ENCODE data around the gene MPL.

Gene MPL

GRCh38 chr1:43315963-43316737 lies 21.5 kb upstream of the MPL start:
- TF ChIP-seq CTCF (IDR thresholded peaks at IDR 0.05; ENCODE audit: extremely low read depth, insufficient read depth, missing control alignments): no peak
- DNase-seq (ENCODE audit: low spot score): no peak
- in situ Hi-C loops (cut with MboI; ENCODE audit: low pct_unique_long_range_greater_than_20kb, low sequenced_read_pairs, unreplicated experiment): no loop called here

- no peak for TF ChIP-seq CTCF (IDR thresholded peaks at IDR 0.05; ENCODE audit: extremely low read depth, insufficient read depth, missing control alignments)
- in situ Hi-C loops (cut with MboI; ENCODE audit: low pct_unique_long_range_greater_than_20kb, low sequenced_read_pairs, unreplicated experiment): no loop called here
- DNase-seq (ENCODE audit: low spot score): no peak
Observed at GRCh38 chr1:43316738-43317520, 20.7 kb upstream of the MPL start.

- no peak for DNase-seq (ENCODE audit: low spot score)
- in situ Hi-C loops (cut with MboI; ENCODE audit: low pct_unique_long_range_greater_than_20kb, low sequenced_read_pairs, unreplicated experiment): no loop called here
- no peak for TF ChIP-seq CTCF (IDR thresholded peaks at IDR 0.05; ENCODE audit: extremely low read depth, insufficient read depth, missing control alignments)
Observed at GRCh38 chr1:43317817-43318471, 19.7 kb upstream of the MPL start.

GRCh38 chr1:43318831-43319230 lies 18.8 kb upstream of the MPL start:
- TF ChIP-seq CTCF (IDR thresholded peaks at IDR 0.05; ENCODE audit: extremely low read depth, insufficient read depth, missing control alignments): no peak
- in situ Hi-C loops (cut with MboI; ENCODE audit: low pct_unique_long_range_greater_than_20kb, low sequenced_read_pairs, unreplicated experiment): no loop called here
- DNase-seq (ENCODE audit: low spot score): no peak

GRCh38 chr1:43319288-43319687 lies 18.3 kb upstream of the MPL start:
- in situ Hi-C loops (cut with MboI; ENCODE audit: low pct_unique_long_range_greater_than_20kb, low sequenced_read_pairs, unreplicated experiment): no loop called here
- no peak for TF ChIP-seq CTCF (IDR thresholded peaks at IDR 0.05; ENCODE audit: extremely low read depth, insufficient read depth, missing control alignments)
- no peak for DNase-seq (ENCODE audit: low spot score)

GRCh38 chr1:43319766-43320165 lies 17.9 kb upstream of the MPL start:
- TF ChIP-seq CTCF (IDR thresholded peaks at IDR 0.05; ENCODE audit: extremely low read depth, insufficient read depth, missing control alignments): no peak
- DNase-seq (ENCODE audit: low spot score): no peak
- in situ Hi-C loops (cut with MboI; ENCODE audit: low pct_unique_long_range_greater_than_20kb, low sequenced_read_pairs, unreplicated experiment): no loop called here

All from GM13977 (cell line).